GM21526 (cell line): ENCODE measurements around the gene LEKR1.
"Not testable (repeated sequence)": the region's sequence is repeated elsewhere in the genome, so short reads cannot be mapped to it uniquely, and the experiment has no call there.

Experiments used
- ATAC-seq: cut with Tn5 transposase; IDR thresholded peaks from one replicate; pipeline ENCODE4 v1.9.1; 2021; ENCODE audit warnings: moderate library complexity; ENCODE audit not compliant: unreplicated experiment, low FRiP score

LEKR1 gene

GRCh38 chr3:156803952-156804741, 22.0 kb upstream of the LEKR1 start:
- ATAC-seq = no peak

GRCh38 chr3:156806698-156807097, 19.5 kb upstream of the LEKR1 start:
- ATAC-seq = no peak

- no peak for ATAC-seq
These were observed 18.1 kb upstream of the LEKR1 start for GRCh38 chr3:156808025-156808424.

GRCh38 chr3:156811089-156811862, 14.9 kb upstream of the LEKR1 start:
- ATAC-seq = no peak

GRCh38 chr3:156812521-156813335, 13.4 kb upstream of the LEKR1 start:
- ATAC-seq = no peak

GRCh38 chr3:156814295-156814694, 11.9 kb upstream of the LEKR1 start:
- no peak for ATAC-seq

- ATAC-seq = peak; percentile 15
These were observed 9.9 kb upstream of the LEKR1 start for GRCh38 chr3:156816091-156816793.

GRCh38 chr3:156816794-156817645, 9.1 kb upstream of the LEKR1 start:
- peak; percentile 67 for ATAC-seq

GRCh38 chr3:156817646-156818272, 8.4 kb upstream of the LEKR1 start:
- ATAC-seq = no peak

GRCh38 chr3:156818273-156818651, 7.9 kb upstream of the LEKR1 start:
- no peak for ATAC-seq

- no peak for ATAC-seq
These were observed 7.3 kb upstream of the LEKR1 start for GRCh38 chr3:156818890-156819289.

- no peak for ATAC-seq
These were observed 6.1 kb upstream of the LEKR1 start for GRCh38 chr3:156819842-156820691.

GRCh38 chr3:156820692-156821080, 5.5 kb upstream of the LEKR1 start:
- ATAC-seq = no peak

GRCh38 chr3:156822626-156823260, 3.4 kb upstream of the LEKR1 start:
- ATAC-seq = not testable (repeated sequence)

GRCh38 chr3:156825795-156826143, 384 bp upstream of the LEKR1 start:
- peak; percentile 56 for ATAC-seq

GRCh38 chr3:156826896-156827882, 1.0 kb downstream of the LEKR1 start:
- ATAC-seq = no peak

- no peak for ATAC-seq
These were observed 4.9 kb downstream of the LEKR1 start for GRCh38 chr3:156831006-156831405.
